ENCODE measurements around the gene PPP2R5A.
"Not testable (repeated sequence)": the region's sequence is repeated elsewhere in the genome, so short reads cannot be mapped to it uniquely, and the experiment has no call there.

The PPP2R5A gene

GRCh38 chr1:212269306-212269705, 15.9 kb upstream of the PPP2R5A start:
- DNase-seq: no peak

GRCh38 chr1:212270564-212270963, 14.6 kb upstream of the PPP2R5A start:
- no peak for DNase-seq

GRCh38 chr1:212271234-212271633, 14.0 kb upstream of the PPP2R5A start:
- DNase-seq: no peak

GRCh38 chr1:212271823-212272485, 13.3 kb upstream of the PPP2R5A start:
- DNase-seq: no peak

GRCh38 chr1:212281590-212281989, 3.6 kb upstream of the PPP2R5A start:
- no peak for DNase-seq

- DNase-seq: no peak
Observed at GRCh38 chr1:212283741-212284140, 1.5 kb upstream of the PPP2R5A start.

GRCh38 chr1:212284332-212284743, 872 bp upstream of the PPP2R5A start:
- no peak for DNase-seq

GRCh38 chr1:212285685-212286555, 710 bp downstream of the PPP2R5A start:
- DNase-seq: peak; percentile 46 to 74 (median 64)

GRCh38 chr1:212286556-212287131, 1.4 kb downstream of the PPP2R5A start:
- no peak for DNase-seq

GRCh38 chr1:212287261-212287895, 2.2 kb downstream of the PPP2R5A start:
- DNase-seq: no peak

- not testable (repeated sequence) for DNase-seq
Observed at GRCh38 chr1:212287995-212288394, 2.8 kb downstream of the PPP2R5A start.

GRCh38 chr1:212288615-212289014, 3.4 kb downstream of the PPP2R5A start:
- no peak for DNase-seq

GRCh38 chr1:212289262-212290077, 4.3 kb downstream of the PPP2R5A start:
- DNase-seq: no peak

GRCh38 chr1:212290608-212291007, 5.4 kb downstream of the PPP2R5A start:
- DNase-seq: no peak

- DNase-seq: no peak
Observed at GRCh38 chr1:212291505-212292134, 6.4 kb downstream of the PPP2R5A start.

- DNase-seq: no peak
Observed at GRCh38 chr1:212292250-212293105, 7.3 kb downstream of the PPP2R5A start.

GRCh38 chr1:212293579-212293978, 8.4 kb downstream of the PPP2R5A start:
- DNase-seq: no peak

- DNase-seq: no peak
Observed at GRCh38 chr1:212294983-212295382, 9.8 kb downstream of the PPP2R5A start.

- DNase-seq: no peak
Observed at GRCh38 chr1:212295579-212295978, 10.4 kb downstream of the PPP2R5A start.

- DNase-seq: no peak
Observed at GRCh38 chr1:212297338-212297737, 12.1 kb downstream of the PPP2R5A start.

GRCh38 chr1:212301580-212301979, 16.4 kb downstream of the PPP2R5A start:
- no peak for DNase-seq
